CD4-positive, alpha-beta T cell treated with Interferon gamma for 1 hour (primary cell): ENCODE measurements around the gene RANBP2.
A peak's percentile ranks its signal among the peaks of the same experiment; 100 is the strongest.

ENCODE experiments used
- DNase-seq: peaks from one replicate; pipeline ENCODE4 v3.0.0-alpha.2; 2020

Gene RANBP2

GRCh38 chr2:108778857-108779256 is 59.6 kb downstream of the RANBP2 start:
- DNase-seq = no peak

DNA sequence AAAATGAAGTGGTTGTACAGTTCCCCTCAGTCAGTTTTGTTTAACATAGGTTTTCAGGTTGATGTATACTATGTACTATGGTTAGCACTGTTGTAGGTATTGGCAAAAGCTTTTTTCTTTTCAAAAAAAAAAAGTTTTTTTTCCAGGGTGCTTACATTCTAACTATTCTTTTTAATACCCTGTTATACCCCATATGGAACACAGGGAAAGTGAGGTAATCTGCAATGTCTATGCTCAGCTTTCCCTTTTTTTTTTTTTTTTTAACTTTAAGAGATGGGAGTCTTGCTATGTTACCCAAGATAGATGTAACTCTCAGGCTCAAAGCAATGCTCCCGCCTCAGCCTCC is 66.7 kb downstream of the RANBP2 start:
- no peak for DNase-seq

GRCh38 chr2:108786354-108787215 is 67.3 kb downstream of the RANBP2 start, which contains the start of gene CCDC138:
CCDC138 (plus strand) TSS chr2:108786771; CDS start chr2:108786823, 52 bp downstream.
- peak; percentile 88 for DNase-seq

- no peak for DNase-seq
Observed at GRCh38 chr2:108787216-108787541, 67.9 kb downstream of the RANBP2 start.

DNA sequence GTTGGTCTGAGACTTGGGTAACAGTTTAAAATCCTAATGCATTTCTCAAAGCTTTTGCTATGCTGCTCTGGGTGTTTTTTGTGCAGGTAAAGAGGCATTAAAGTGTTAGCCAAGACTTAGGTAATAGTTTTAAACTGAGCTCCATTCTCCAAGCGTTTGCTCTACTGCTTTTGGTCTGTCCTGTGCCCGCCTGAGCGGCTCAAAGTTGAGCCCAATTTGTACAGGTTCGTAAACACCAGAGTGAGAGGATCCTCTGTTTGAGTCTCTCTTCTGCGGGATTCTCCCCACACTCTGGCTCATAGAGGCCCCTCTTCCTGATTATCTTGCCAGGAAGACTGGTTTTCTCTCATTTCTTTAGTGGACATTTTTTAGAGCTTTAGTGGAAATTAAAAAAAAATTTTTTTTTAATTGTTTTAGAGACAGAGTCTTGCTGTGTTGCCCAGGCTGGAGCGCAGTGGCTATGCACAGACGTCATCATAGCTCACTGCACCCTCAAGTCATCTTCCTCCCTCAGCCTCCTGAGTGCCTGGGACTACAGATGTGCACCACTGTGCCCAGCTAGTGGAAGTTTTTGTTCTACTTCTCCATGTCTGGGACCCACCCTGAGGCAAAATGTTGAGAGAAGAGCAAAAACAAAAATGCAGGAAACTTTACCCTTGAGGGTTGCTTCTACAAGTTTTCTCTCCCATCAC is 83.9 kb downstream of the RANBP2 start:
- DNase-seq = no peak

DNA sequence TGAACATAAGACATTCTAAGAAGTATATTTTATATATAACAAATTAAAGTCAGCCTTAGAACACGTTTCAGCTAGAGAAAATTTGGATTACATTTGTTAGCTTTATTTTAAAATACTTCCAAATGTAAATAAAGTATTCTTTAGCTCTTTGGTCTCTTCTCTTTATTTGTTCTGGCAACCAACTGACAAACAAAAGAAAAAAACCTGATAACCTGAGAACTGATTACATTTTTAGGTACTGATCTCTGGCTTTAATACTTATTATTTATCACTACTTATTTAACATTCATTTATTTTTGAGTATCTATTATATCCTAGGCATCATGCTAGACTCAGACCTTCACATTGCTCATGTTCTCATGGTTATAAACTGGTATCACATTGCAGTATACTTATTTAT is 85.8 kb downstream of the RANBP2 start:
- no peak for DNase-seq

GRCh38 chr2:108805782-108806181 is 86.5 kb downstream of the RANBP2 start:
- DNase-seq = no peak

DNA sequence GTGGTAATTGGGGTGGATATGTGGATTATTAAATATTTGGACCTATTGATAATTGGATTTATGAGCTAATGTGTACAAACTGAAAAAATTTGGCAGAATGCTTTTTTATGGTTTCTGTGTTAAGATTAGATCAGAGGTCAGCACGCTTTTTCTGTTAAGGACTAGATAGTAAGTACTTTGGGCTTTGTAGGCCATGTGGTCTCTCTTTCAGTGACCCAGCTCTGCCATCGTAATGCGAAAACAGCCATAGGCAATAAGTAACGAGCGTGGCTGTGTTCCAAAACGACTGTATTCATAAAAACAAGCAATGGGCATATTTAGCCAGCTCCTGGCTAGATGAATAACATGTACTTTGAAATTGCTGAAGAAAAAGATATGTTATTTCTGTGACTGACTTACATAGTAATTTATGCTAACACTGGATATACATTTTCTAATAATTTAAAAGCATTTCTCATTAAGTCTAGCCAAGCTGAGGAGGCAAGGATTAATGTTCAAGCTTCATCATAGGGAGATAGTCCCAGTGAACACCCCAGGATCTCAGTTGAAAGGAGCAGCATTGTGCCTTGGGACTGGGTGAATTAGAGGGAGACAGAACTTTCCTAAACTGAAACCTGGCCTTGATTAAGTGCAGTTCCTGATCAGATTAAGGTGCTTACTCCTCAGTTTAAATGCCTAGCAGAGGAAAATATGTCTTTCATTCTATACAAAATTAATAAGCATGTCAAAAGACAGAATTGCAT is 87.3 kb downstream of the RANBP2 start:
- DNase-seq = no peak

GRCh38 chr2:108809936-108810335 is 90.7 kb downstream of the RANBP2 start:
- DNase-seq = no peak

DNA sequence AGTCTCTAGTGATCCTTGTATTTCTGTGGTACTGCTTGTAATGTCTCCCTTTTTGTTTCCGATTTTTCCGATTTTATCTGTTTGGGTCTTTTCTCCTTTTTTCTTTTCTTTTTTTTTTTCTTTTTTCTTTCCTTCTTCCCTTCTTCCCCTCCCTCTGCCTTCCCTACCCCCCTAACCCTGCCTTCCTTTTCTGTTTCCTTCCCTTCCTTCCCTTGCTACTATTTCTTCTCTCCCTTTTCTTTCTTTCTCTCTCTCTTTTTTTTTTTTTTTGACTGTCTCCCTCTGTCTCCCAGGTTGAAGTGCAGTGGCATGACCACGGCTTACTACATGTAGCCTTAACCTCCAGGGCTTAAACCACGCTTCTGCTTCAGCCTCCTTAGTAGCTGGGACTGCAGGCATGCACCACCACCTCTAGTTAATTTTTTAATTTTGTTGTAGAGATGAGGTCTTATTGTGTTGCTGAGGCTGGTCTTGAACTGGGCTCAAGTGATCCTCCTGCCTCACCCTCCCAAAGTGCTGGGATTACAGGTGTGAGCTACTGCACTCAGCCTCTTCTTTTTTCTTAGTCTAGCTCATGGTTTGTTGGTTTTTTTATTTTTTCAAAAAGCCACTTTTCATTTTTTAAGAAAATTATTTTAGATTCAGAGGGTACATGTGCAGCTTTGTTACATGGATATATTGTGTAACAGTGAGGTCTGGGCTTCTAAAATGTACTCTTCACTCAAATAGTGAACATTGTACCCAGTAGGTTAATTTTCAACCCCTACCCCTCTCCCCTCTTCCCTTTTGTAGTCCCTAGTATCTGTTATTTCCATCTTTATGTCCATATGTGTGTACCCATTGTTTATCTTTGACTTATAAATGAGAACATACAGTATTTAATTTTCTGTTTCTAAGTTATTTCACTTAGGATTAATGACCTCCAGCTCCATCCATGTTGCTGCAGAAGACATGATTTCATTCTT is 92.0 kb downstream of the RANBP2 start:
- no peak for DNase-seq

DNA sequence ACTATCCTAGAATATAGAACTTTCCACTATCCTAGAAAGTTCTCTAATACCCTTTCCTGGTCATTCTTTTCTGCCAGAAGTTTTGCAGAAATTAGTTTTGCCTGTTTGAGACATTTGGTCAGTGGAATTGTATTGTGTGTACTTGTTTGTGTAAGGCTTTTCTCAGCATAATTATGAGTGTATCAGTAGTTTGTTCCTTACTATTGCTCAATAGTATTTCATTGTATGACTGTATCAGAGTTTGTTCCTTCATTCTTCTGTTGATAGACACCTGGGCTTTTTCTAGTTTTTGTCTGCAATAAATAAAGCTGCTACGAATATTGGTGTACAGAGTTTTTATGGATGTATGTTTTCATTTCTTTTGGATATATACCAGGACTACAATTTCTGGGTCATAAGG is 94.5 kb downstream of the RANBP2 start:
- DNase-seq = no peak

GRCh38 chr2:108820482-108820881 is 101.2 kb downstream of the RANBP2 start:
- DNase-seq = no peak

DNA sequence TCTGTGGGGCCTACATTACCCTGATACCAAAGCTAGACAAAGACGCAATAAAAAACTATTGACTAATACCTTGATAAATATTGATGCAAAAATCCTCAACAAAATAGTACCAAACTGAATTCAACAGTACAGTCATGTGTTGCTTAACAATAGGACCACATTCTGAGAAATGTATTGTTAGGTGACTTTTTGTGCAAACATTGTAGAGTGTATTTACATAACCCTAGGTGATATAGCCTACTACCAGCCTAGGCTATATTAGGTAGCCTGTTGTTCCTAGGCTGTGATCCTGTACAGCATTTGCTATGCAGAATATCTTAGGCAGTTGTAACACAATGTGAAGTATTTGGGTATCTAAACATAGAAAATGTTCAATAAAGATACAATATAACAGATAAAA is 104.0 kb downstream of the RANBP2 start:
- DNase-seq = no peak

DNA sequence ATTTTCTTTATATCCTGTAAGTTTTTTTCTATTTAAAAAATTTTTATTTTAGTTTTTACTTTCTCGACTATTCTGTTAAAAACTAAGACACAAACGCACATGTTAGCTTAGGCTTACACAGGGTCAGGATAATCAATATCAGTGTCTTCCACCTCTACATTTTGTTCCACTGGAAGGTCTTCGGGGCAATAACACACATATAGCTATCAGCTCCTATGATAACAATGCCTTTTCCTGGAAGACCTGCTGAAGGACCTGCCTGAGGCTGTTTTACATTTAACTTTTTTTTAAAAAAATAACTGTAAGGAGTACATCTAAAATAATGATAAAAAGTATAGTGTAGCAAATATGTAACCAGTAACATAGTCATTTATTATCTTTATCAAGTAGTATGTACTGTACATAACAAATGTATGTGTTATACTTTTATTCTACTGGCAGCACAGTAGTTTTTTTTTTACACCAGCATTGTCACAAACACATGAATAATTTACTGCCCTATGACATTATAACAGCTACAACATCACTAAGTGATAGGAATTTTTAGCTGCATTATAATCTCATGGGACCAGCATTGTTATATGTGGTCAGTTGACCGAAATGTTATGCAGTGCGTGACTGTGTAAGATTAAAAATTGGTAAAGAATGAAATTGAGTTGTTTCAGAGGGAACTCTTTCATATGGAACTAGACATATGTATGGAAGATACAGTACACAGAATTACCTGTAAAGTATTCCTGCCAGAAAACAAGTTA is 105.2 kb downstream of the RANBP2 start:
- no peak for DNase-seq

DNA sequence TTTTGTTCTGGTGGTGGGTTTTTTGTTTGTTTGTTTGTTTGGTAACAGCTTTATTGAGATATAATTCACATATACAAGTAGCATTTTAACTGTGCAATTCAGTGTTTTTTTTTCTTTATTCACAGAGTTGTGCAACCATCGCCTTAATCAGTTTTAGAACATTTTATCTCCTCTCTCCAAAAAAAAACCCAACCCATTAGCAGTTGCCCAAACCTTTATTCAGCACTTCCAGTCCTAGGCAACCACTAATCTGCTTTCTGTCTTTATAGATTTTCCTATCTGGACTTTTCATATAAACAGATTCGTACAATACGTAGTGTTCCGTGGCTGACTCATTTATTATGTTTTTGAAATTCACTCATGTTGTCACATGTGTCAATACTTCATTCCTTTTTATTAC is 106.0 kb downstream of the RANBP2 start:
- DNase-seq = no peak

DNA sequence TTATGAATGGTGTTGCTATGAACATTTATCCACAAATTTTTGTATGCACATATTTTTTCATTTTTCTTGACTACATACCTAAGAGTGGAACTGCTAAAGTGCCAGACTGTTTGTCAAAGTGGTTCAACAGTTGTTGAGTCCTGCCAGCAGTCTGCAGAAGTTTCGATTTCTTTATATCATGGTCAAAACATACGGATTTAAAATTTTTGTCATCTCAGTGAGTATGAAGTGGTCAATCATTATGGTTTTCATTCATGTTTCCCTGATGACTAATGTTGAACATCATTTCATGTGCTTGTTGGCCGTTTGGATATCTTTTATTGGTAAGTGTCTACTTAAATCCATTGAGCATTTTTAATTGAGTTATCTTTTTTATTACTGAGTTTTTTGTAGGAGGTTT is 106.5 kb downstream of the RANBP2 start:
- DNase-seq = no peak

GRCh38 chr2:108829578-108830310 is 110.5 kb downstream of the RANBP2 start:
- DNase-seq = no peak

DNA sequence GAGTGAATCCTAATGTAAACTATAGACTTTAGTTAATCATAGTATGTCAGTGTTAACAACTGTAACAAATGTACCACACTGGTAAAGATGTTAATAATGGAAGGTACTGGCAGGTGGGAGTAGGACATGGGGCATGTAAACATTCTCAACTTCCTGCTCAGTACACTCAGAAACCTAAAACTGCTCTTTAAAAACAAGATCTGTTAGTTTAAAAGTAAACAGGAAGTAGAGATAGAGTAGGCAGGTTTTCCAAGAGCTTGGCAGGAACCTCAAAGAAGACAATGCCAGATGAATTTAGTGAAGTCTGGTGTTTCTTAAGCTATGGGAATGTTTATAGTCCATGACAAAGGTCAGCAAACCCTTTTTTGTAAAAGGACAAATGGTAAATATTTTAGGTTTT is 113.9 kb downstream of the RANBP2 start:
- no peak for DNase-seq

DNA sequence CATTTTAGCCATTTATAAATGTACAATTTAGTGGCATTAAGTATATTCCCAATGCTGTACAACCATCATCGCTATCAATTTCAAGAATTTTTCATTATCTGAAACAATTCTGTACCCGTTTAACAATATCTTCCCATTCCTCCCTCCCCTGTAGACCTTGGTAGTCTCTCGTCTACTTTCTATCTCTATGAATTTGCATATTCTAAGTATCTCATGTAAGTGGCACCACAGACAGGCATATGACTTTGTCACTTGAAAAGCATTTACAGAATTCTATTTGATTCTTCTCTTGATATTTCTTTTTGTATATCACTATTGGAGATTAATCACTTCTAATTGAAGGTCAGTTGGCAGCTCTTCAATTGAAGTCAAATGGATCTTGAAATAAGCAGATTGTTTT is 115.3 kb downstream of the RANBP2 start:
- no peak for DNase-seq

DNA sequence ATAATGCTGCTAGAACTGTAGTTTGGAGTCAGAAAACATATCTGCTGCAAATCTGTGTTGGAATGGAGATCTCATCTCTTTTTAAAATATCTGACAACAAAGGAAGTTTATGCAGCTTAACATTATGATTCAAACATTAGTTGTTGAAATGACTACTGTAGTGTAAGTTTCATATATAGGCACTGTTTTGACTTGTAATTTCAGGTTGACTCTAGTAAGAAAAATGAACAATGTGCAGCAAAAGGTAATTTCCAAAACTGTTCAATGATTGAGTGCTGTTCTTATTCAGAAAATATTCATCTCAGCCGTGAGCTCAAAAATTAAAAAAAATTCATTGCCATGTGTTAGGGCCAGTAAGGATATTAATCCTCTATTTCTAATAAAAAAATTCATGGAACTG is 115.8 kb downstream of the RANBP2 start:
- no peak for DNase-seq
